Sigmoid colon (tissue), 7 donors: ENCODE measurements around the gene ST3GAL2. TPM values are rescaled to one million over a fixed set of nuclear protein-coding genes. Genes with fewer than 3 reads are reported as not detected.
"Not testable (repeated sequence)": the region's sequence is repeated elsewhere in the genome, so short reads cannot be mapped to it uniquely, and the experiment has no call there.

Source experiments
- DNase-seq: peaks from one replicate; pipeline ENCODE4 v3.0.0-alpha.2; 2019
- H3K27ac ChIP-seq, 4 donors: fragments of 200-600 bp; sonication (generic); one replicate each; pipeline ENCODE4 v1.5.1; 2016 to 2019; ENCODE audit warnings: mild to moderate bottlenecking in 1 of 4
- H3K27me3 ChIP-seq, 3 donors: fragments of 200-600 bp; sonication (generic); one replicate each; pipeline ENCODE4 v1.5.1; 2019; ENCODE audit warnings: mild to moderate bottlenecking in 1 of 3
- H3K36me3 ChIP-seq, 4 donors: fragments of 200-600 bp; sonication (generic); one replicate each; pipeline ENCODE4 v1.5.1; 2016 to 2019
- H3K4me1 ChIP-seq, 4 donors: fragments of 200-600 bp; sonication (generic); one replicate each; pipeline ENCODE4 v1.5.1; 2017 to 2019
- H3K4me3 ChIP-seq, 4 donors: fragments of 200-600 bp; sonication (generic); one replicate each; pipeline ENCODE4 v1.5.1; 2017 to 2019; ENCODE audit warnings: mild to moderate bottlenecking in 2 of 4, moderate library complexity in 1 of 4
- H3K9me3 ChIP-seq, 4 donors: fragments of 200-600 bp in 3 of 4; sonication (generic) in 3 of 4; one replicate each; pipeline versions ENCODE4 v1.5.1 to v1.6.1; 2013 to 2019
- CTCF ChIP-seq, 4 experiments: fragments of 450-650 bp in 3 of 4; fragments of 200-600 bp in 1 of 4; IDR thresholded peaks; one replicate each; pipeline ENCODE4 v1.5.1; 2016 to 2019; ENCODE audit warnings: antibody characterized with exemption in 4 of 4, mild to moderate bottlenecking in 3 of 4, moderate library complexity in 2 of 4
- EP300 ChIP-seq, 4 donors: sonication (generic); formaldehyde crosslinking; IDR thresholded peaks; one replicate each; pipeline ENCODE4 v1.6.1; 2017; ENCODE audit warnings: antibody characterized with exemption in 4 of 4
- POLR2A ChIP-seq, 2 donors: fragments of 450-650 bp; IDR thresholded peaks; one replicate each; pipeline ENCODE4 v1.6.1; 2016; ENCODE audit warnings: antibody characterized with exemption in 2 of 2, mild to moderate bottlenecking in 2 of 2, moderate library complexity in 2 of 2
- POLR2AphosphoS5 ChIP-seq, 4 donors: sonication (generic); formaldehyde crosslinking; IDR thresholded peaks; one replicate each; pipeline ENCODE4 v1.6.1; 2017; ENCODE audit warnings: antibody characterized with exemption in 4 of 4
- WGBS, 2 donors: extraction: QIAGEN DNeasy Blood & Tissue Kit; methylation state at CpG; one replicate each; pipeline ENCODE4 v1.1.7; 2013; 5-methylcytosine and 5-hydroxymethylcytosine counted together
- intact Hi-C: fragments of 100-400 bp; cut with DNase I; formaldehyde crosslinking; loops from one replicate; pipeline ENCODE4 v1.15.1; 2023
- polyA plus RNA-seq, 3 donors: library from polyadenylated mRNA; stranded (reverse); fragments of 200-250 nt; gene quantifications; one replicate each; pipeline ENCODE4 v1.2.3, GENCODE V29; 2013
- total RNA-seq, 4 donors: library from RNA; depleted of rRNA; stranded (reverse); fragments of >200 nt; gene quantifications; one replicate each; pipeline ENCODE4 v1.1.0, GENCODE V29; 2016
- donor health status: healthy with polysubstance abuse.
- donor health status: Bipolar disorder and iron deficiency.
- donor health status: healthy.

The ST3GAL2 gene
- total and polyA plus RNA-seq, 7 donors: 2.3 to 21.3 (median 14.0) TPM

DNA sequence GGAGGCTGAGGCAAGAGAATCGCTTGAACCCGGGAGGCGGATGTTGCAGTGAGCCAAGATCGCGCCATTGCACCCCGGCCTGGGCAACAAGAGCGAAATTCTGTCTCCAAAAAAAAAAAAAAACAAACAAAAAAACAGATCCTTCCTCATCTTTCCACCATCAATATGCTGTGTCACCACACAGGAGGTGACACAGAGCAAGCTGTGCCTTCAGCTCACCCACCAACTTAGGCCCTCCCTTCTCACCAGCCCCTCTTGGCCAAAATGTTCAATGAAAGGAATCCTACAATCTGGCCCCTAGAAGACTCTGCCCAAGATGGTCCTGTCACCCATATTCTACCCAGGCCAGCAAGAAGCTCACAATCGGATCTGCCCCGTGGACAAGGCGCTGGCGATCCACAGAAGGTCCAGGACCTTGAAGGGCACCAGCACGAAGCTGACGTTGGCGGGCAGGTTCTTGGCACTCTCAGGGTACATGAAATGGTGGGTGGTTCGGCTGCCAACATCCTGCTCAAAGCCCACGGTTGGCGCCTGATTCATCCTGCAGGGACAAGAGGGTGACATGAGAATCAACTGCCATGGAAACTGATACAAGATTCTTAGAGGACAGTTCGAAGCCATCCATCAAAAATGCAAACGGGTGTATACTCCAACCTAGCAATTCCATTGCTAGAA is 50.8 kb downstream of the ST3GAL2 start:
- Histone ChIP-seq H3K9me3 (no peaks in the 10 kb centered on the region), H3K27ac (no peak overlapping the region), H3K36me3 (peaks cover 0 to 33% (median 8%) of the 10 kb centered on the region in 4 donors), H3K4me3 (no peak overlapping the region), H3K4me1 (peaks cover 0 to 9% (median 0%) of the 10 kb centered on the region in 4 donors), H3K27me3 (no peaks in the 10 kb centered on the region)
- 95 to 96% methylated on average over 19 of the region's 19 CpGs for WGBS, 2 donors
- intact Hi-C loops: no loop called here
- no peak for DNase-seq
- TF ChIP-seq POLR2AphosphoS5 (IDR thresholded peaks at IDR 0.05) (no peak), EP300 (IDR thresholded peaks at IDR 0.05) (no peak)

DNA sequence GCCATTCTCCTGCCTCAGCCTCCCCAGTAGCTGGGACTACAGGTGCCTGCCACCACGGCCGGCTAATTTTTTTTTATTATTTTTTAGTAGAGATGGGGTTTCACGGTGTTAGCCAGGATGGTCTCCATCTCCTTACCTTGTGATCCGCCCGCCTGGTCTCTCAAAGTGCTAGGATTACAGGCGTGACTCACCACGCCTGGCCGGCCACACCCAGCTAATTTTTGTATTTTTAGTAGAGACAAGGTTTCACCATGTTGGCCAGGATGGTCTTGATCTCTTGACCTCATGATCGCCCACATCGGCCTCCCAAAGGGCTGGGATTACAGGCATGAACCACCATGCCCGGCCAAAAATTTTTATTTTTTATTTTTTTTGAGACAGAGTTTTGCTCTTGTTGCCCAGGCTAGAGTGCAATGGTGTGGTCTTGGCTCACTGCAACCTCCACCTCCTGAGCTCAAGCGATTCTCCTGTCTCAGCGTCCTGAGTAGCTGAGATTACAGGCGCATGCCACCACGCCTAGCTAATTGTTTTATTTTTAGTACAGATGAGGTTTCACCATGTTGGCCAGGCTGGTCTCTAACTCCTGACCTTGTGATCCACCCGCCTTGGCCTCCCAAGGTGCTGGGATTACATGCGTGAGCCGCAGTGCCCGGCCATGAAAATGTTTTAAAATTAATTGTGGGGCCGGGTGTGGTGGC is 52.5 kb downstream of the ST3GAL2 start:
- peaks cover 0 to 26% (median 8%) of the 10 kb centered on the region in 4 donors for H3K36me3 ChIP-seq
- DNase-seq, H3K9me3 ChIP-seq, intact Hi-C loops, H3K27ac ChIP-seq, H3K27me3 ChIP-seq, H3K4me3 ChIP-seq, H3K4me1 ChIP-seq: not testable (repeated sequence)
- WGBS, 2 donors: 72 to 90% methylated on average over 20 of the region's 20 CpGs

GRCh38 chr16:70383421-70383960 is 55.4 kb downstream of the ST3GAL2 start:
- H3K9me3 ChIP-seq: no peaks in the 10 kb centered on the region
- peaks cover 0 to 24% (median 8%) of the 10 kb centered on the region in 4 donors for H3K36me3 ChIP-seq
- TF ChIP-seq EP300 (IDR thresholded peaks at IDR 0.05): no peak
- TF ChIP-seq CTCF (IDR thresholded peaks at IDR 0.05): no peak
- TF ChIP-seq POLR2A (IDR thresholded peaks at IDR 0.05): no peak
- TF ChIP-seq POLR2AphosphoS5 (IDR thresholded peaks at IDR 0.05): no peak
- no peaks in the 10 kb centered on the region for H3K27me3 ChIP-seq
- H3K4me1 ChIP-seq: peaks cover 0 to 23% (median 14%) of the 10 kb centered on the region in 4 donors
- intact Hi-C loops: no loop called here
- DNase-seq: no peak
- H3K27ac ChIP-seq: no peak overlapping the region
- H3K4me3 ChIP-seq: no peak overlapping the region
- whole genome bisulfite sequencing, 2 donors: 91 to 93% methylated on average over 6 of the region's 6 CpGs

GRCh38 chr16:70381604-70382342 is 57.1 kb downstream of the ST3GAL2 start:
- TF ChIP-seq POLR2A (IDR thresholded peaks at IDR 0.05) (peak; percentile 24 to 46), POLR2AphosphoS5 (IDR thresholded peaks at IDR 0.05) (peak in 3 of 4 donors; percentile 14 to 84 (median 81)), CTCF (IDR thresholded peaks at IDR 0.05) (no peak)
- intact Hi-C loops: loop anchor here (1.0 to 2.0 kb wide), 3 partner anchors 57 to 145 kb away; partner anchors contain the start of genes FCSK and ST3GAL2
- Histone ChIP-seq H3K36me3 (peaks cover 0 to 11% (median 0%) of the 10 kb centered on the region in 4 donors), H3K27me3 (no peaks in the 10 kb centered on the region), H3K27ac (peak overlapping the region; percentile 73 to 92 (median 85)), H3K9me3 (no peaks in the 10 kb centered on the region), H3K4me1 (peaks cover 0 to 23% (median 14%) of the 10 kb centered on the region in 4 donors), H3K4me3 (peak overlapping the region; percentile 31 to 72 (median 54))
- no peak for DNase-seq
- 10 to 14% methylated on average over 47 of the region's 47 CpGs for WGBS, 2 donors

- intact Hi-C loops: loop anchor here (1.0 to 2.0 kb wide), 3 partner anchors 58 to 146 kb away; partner anchors contain the start of genes FCSK and ST3GAL2
- peak overlapping the region; percentile 45 to 72 (median 61) for H3K4me3 ChIP-seq
- peak; percentile 56 to 86 (median 80) for TF ChIP-seq POLR2AphosphoS5 (IDR thresholded peaks at IDR 0.05)
- peak in 1 of 4 experiments; percentile 23 for TF ChIP-seq CTCF (IDR thresholded peaks at IDR 0.05)
- TF ChIP-seq EP300 (IDR thresholded peaks at IDR 0.05): no peak
- TF ChIP-seq POLR2A (IDR thresholded peaks at IDR 0.05): peak in 1 of 2 donors; percentile 6
- WGBS, 2 donors: 0% methylated on average over 52 of the region's 52 CpGs
- peak; percentile 99 for DNase-seq
- H3K9me3 ChIP-seq: no peaks in the 10 kb centered on the region
- H3K27me3 ChIP-seq: no peaks in the 10 kb centered on the region
- peaks cover 0 to 9% (median 4%) of the 10 kb centered on the region in 4 donors for H3K36me3 ChIP-seq
- peaks cover 0 to 23% (median 14%) of the 10 kb centered on the region in 4 donors for H3K4me1 ChIP-seq
- H3K27ac ChIP-seq: peak overlapping the region; percentile 73 to 92 (median 85)
Measured at GRCh38 chr16:70380919-70381603, 57.8 kb downstream of the ST3GAL2 start.
